Hindlimb muscle (tissue), 1 donor: ENCODE results near the gene SLC48A1. TPM values are rescaled to one million over a fixed set of nuclear protein-coding genes. Genes with fewer than 3 reads are reported as not detected.

Experiments used
- DNase-seq: peaks from one replicate; pipeline ENCODE4 v3.0.0-alpha.2; 2013
- polyA plus RNA-seq: library from polyadenylated mRNA; unstranded; fragments of 120-200 nt; gene quantifications from one replicate; pipeline ENCODE4 v1.2.1, GENCODE V29; 2013; ENCODE audit not compliant: insufficient read length

The SLC48A1 gene
- polyA plus RNA-seq, 1 donor: 13.7 TPM

GRCh38 chr12:47744778-47745436, 28.1 kb upstream of the SLC48A1 start:
- DNase-seq: no peak

GRCh38 chr12:47745485-47746041, 27.5 kb upstream of the SLC48A1 start:
- no peak for DNase-seq

DNA sequence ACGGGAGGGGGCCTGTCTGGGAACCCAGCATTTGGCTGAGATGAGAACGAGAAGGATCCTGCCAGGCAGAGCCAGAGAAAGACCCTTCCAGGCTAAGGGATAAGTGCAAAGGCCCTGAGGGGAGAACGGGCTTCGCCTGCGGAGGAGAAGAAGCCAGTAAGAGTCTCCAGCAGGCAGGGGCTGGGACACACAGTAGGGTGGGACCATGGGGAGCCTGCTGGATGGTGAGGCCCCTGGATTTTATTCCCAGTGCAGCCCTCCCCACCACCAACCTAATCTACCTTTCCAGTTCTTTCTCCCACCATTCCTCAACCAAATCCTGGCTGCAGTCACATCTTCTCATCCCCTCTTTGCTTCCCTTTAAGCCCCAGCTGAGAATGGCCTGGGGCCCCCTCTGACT, 27.0 kb upstream of the SLC48A1 start:
- DNase-seq: no peak

DNA sequence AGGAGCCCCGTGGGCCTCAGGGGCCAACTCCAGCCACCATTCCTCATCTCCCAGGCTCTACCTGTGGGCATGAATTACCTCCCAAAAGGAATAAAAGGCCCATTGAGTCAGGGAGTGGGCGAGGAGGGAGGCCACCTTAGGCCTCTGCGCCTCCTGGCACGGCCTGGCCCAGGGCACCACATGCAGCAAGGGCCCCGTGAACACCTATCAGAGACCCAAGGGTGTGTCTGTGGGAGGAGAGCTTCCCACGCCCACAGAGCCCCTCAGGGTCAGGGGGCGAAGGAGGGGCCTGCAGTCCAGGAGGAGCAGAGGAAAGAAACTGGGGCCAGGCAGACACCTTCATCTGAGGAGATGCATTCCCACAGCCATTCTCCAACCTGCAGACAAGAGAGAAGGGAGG, 26.5 kb upstream of the SLC48A1 start:
- DNase-seq: no peak

- DNase-seq: no peak
These were observed 25.9 kb upstream of the SLC48A1 start for GRCh38 chr12:47747126-47747525.

DNA sequence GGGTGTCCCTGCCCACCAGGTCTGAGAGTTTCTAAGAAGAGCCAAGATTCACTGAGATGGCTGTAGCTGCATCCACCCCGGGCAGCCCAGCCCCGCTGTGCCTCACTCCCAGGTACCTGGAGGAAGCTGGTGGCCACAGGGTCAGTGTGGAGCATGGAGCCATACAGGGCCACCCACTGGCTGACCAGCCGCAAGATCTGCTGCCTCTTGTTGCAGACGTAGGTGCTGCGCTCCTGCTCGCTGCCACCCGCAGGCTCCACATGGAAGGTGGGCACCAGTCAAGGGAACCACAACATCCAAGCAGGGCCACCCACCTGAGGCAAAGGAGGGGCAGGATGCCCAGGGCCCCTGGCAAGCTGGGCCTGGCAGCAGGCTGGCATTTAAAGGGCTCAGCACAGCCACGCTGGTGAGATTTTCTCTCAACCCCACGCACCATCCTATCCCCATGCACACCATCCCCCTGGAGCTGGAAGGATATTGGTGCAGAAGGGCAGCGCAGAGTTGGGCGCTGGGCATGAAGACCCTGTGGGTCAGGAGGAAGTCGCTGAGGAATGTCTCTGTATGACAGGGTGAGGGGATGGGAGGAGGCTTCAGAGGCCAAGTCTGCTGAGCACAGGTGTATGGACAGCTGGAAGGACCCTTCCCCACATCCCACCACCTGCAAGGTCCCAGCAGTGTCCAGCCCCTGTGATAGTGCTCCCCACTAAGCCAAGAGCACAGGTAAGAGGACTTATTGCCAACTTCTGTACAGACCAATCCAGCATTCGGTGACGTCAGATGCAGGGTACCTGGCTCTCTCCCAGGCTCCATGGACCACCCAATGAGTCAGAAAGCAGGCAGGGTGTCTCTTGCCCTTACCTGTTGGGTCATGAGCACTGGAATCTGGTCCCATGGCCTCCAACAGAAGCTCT, 25.2 kb upstream of the SLC48A1 start:
- no peak for DNase-seq

GRCh38 chr12:47748507-47748828, 24.6 kb upstream of the SLC48A1 start:
- no peak for DNase-seq

- no peak for DNase-seq
These were observed 24.1 kb upstream of the SLC48A1 start for GRCh38 chr12:47748899-47749298.

DNA sequence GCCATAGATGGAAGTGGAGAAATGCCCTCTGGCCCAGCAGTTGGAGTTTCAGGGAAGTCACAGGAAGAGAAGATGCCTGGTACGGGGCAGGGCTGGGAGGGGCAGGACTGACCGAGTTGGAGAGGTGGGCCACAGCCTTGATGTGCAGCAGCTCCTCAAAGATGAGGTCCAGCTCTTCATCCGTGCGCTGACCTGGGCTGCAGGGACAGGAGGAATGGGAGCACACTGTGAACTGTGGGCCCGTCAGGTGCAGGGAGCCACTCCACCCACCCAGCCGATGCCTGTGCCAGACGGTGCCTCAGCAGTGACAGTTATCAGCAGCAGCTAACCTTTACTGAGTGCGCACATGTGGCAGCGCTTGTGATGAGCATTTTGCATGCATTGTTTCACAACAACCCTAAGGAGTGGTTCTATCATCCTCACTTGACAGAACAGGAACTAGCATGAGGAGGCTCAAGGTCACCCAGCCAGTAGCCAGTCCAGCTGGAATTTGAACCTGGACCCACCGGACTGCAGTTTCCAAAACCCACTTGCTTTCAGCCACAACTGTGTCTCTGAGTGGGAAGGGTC, 22.7 kb upstream of the SLC48A1 start:
- no peak for DNase-seq

DNA sequence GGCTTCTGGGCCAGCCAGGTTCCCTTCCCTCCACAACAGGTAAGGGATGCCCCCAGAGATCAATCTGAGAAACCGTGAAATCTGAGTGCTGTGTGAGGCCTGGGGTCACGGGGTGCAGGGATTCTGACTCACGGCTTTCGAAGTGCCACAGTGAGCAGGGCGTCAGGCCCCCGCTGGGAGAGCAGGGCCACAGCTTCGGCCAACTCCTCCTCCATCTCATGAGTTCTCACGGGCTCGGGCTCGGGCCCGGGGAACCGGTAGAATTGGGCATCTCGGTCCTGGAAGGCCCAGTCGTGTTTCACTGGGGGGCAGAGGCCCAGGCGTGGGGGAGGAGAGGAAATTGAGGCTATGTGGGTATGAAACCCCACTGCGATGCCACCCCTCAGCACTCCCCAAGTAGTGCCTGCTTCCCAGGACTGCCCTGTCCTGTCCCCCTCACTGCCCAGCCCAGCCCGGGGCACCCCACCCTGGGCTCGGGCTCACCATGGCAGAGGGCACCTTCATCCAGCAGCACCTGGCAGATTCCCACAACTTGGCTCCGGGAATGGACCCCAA, 22.0 kb upstream of the SLC48A1 start:
- no peak for DNase-seq

- no peak for DNase-seq
These were observed 21.5 kb upstream of the SLC48A1 start for GRCh38 chr12:47751561-47751960.

GRCh38 chr12:47752121-47752520, 20.9 kb upstream of the SLC48A1 start:
- DNase-seq: no peak

DNA sequence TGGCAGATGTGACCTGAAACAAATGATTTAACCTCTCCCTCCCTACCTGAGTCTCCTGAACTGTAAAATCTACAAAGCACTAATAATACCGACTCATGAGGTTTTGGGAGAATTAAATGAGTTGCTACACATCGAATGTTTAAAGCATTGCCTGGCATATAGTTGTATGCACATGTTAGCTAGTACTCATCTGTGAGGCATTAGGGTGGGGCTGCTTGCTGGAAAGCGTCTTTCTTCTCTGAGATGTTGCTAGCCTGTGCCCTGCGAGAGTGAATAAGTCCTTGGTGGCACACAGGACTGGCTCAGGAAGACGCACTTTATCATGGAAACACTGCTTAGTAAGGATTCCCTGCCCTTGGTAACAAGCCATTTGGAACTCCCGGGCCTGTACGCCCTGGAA, 20.5 kb upstream of the SLC48A1 start:
- no peak for DNase-seq

DNA sequence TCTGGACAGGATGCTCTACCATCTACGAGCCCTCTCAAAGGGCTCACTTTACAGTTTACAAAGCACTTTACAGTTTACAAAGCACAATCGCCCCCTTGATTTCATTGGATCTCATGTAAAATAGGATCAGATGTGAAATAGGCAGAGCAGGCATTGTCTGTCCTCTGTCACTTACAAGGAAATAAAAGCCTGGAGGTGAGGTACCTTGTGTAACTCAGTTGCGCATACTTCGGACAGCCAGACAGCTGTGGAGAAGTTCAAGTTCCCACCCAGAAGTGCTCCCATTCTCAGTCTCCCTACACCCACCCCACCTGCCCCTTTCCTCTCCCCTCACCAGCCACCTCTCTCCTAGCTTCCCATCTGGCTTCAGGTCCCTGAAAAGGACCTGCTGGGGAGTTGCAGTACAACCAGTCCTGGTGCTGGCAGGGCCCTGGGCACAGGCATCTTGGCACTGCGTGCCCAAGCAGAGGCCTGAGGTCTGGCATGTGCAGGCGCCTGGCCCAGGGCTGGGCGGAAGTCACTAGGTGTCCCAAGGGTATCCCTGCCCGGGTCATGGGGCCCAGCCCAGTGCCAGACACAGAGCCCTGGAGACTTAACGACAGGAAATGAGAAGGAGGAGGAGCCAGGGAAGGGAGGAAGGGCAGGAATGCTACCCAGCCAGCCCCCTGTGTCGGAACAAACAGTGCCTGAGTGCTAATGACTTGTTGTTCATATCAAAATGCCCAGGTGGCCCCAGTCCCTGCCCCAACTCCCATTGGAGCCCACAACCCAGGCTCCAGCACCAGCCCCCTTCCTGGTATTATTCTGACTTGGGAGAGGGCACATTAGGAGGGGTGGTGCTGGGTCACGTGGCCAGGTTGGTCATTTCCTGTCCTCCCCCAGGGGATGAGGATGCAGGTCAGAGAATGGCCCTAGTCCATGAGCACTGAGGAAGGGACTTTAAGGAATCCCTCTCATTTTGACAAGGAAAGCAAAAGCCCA, 19.7 kb upstream of the SLC48A1 start:
- no peak for DNase-seq

DNA sequence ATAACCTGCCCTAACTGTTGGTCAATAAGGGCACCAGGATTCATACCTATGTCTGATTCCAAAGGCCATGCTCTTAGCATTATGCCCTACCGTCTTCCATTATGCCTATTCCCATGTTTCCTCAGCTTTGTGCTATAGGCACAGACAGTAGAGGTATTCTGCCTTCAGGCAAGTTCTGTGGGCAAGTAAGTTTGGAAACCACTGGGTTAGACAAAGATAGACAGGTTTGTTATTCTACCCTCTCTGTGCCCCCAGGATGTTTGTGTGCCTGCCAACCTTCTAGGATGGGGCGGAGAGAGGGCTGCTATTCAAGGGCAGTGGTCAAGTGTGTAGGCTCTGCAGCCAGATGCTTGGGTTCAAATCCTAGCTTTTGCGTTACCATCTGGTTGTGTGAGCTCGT, 18.9 kb upstream of the SLC48A1 start:
- no peak for DNase-seq

DNA sequence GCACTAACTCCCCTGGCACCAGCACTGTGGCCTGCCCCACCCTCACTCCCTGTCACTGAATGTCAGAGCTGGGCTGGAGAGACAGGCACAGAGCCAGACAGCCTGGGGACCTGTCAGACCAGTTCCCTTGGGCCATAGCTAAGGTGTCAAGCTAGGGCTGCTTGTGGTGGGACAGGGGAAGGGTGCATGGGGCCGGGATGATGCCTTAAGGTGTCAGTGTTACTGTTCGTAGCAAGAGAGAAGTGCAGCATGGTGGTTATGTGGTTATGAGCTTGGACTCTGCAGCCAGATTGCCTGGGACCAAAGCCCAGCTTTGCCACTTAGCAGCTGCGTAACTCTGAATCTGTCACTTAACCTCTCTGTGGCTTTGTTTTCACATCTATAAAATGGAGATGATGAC, 18.2 kb upstream of the SLC48A1 start:
- no peak for DNase-seq

DNA sequence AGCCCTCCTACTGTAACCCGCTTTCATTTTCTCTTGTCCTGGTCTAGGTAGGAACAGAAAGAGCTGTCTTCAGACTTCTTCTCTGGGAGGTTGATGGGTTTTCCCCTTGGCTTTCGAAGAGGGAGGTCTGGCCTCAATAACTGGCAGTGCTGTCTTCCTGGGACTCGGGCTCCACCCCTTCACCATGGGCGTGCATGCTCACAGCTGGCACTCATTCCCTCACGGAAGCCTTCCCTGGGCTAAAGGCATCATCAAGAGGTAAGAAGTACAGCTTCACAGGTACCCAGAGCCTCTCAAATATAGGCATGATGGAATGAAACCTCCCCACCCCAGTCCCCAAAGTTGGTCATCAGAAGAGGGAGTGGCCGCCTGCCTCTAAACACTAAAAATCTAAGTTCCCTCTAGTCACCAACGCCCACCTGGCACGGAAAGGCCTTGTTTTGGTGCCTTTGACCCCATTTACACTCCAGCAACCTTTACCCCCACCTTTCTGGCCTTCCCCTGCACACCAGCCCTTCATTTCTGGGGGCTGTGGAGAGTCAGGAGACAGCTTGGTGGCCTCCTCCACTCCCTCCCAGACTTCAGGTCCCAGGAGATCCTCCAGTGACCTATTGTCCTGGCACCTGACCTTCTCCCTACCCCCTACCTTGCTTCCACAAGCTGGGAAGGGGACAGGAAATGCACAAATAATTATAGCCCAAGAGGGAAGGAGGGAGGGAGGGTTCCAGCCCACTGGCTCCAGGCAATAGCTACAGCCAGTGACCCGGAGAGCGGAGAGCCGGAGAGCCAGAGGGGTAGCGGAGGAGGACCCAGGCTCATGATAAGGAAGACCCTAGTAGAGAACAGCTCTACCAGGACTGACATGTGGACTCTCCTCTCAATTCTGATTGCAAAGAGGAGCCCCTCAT, 17.1 kb upstream of the SLC48A1 start:
- DNase-seq: no peak

DNA sequence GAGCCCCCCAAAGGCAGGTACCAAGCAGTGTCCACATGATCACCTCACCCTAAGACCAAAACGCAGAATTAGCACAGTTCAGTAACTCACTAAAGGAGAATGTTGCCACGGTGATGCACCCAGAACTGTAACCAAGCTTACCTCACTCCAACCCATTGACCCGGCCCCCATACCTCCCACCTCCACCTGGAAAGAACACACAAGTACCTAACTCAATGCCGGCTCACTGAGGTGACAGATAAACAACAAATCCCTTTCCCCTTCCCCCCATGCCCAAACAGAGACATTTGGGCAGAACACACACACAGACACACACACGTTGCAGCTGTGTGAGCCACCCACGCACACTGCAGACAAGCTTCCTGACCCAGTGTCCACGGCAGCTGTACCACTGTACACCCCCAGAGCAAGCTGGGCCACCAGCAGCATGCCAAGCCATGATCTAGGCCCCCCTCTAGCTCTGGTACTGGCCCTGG, 15.6 kb upstream of the SLC48A1 start:
- no peak for DNase-seq

GRCh38 chr12:47757840-47758583, 15.0 kb upstream of the SLC48A1 start:
- no peak for DNase-seq

- no peak for DNase-seq
These were observed 14.5 kb upstream of the SLC48A1 start for GRCh38 chr12:47758584-47758833.
